Measurements from ENCODE around the gene OR2W3. TPM values are rescaled to one million over a fixed set of nuclear protein-coding genes. Genes with fewer than 3 reads are reported as not detected.

Gene OR2W3
- total and polyA plus RNA-seq, 8 donors = 0.13 to 0.92 TPM; not detected in 6

GRCh38 chr1:247862756-247863155, 32.6 kb upstream of the OR2W3 start:
- Histone ChIP-seq H3K27me3 (peaks cover 0 to 20% (median 2%) of the 10 kb centered on the region in 3 donors), H3K27ac (no peak overlapping the region), H3K36me3 (peaks cover 0 to 39% (median 0%) of the 10 kb centered on the region in 4 donors), H3K9me3 (peaks cover 0 to 6% (median 2%) of the 10 kb centered on the region in 4 donors), H3K4me1 (peaks cover 0 to 5% (median 2%) of the 10 kb centered on the region in 4 donors), H3K4me3 (no peak overlapping the region)
- intact Hi-C loops (cut with DNase I; ENCODE audit: low total_unique reads) = no loop called here
- DNase-seq = no peak
- 60 to 71% (median 66%) methylated on average over 4 of the region's 4 CpGs for WGBS, 5 donors
- TF ChIP-seq EP300 (IDR thresholded peaks at IDR 0.05) (no peak), POLR2AphosphoS5 (IDR thresholded peaks at IDR 0.05) (no peak)

- no peak overlapping the region for H3K27ac ChIP-seq
- intact Hi-C loops (cut with DNase I; ENCODE audit: low total_unique reads) = no loop called here
- peaks cover 0 to 58% (median 0%) of the 10 kb centered on the region in 4 donors for H3K36me3 ChIP-seq
- DNase-seq = no peak
- TF ChIP-seq POLR2A (IDR thresholded peaks at IDR 0.05) = no peak
- no peak for TF ChIP-seq POLR2AphosphoS5 (IDR thresholded peaks at IDR 0.05)
- TF ChIP-seq CTCF (IDR thresholded peaks at IDR 0.05) = no peak
- TF ChIP-seq EP300 (IDR thresholded peaks at IDR 0.05) = no peak
- H3K4me3 ChIP-seq = no peak overlapping the region
- H3K27me3 ChIP-seq = peaks cover 0 to 8% (median 0%) of the 10 kb centered on the region in 3 donors
- WGBS, 5 donors = 85 to 91% (median 89%) methylated on average over 17 of the region's 17 CpGs
- H3K4me1 ChIP-seq = no peaks in the 10 kb centered on the region
- peaks cover 0 to 16% (median 0%) of the 10 kb centered on the region in 4 donors for H3K9me3 ChIP-seq
Measured at GRCh38 chr1:247864644-247865043, 30.7 kb upstream of the OR2W3 start.

- H3K4me1 ChIP-seq = no peaks in the 10 kb centered on the region
- intact Hi-C loops (cut with DNase I; ENCODE audit: low total_unique reads) = no loop called here
- H3K36me3 ChIP-seq = peaks cover 0 to 65% (median 0%) of the 10 kb centered on the region in 4 donors
- H3K27ac ChIP-seq = no peak overlapping the region
- WGBS, 5 donors = 73 to 88% (median 75%) methylated on average over 6 of the region's 6 CpGs
- DNase-seq = no peak
- H3K4me3 ChIP-seq = no peak overlapping the region
- H3K27me3 ChIP-seq = peaks cover 0 to 3% (median 0%) of the 10 kb centered on the region in 3 donors
- H3K9me3 ChIP-seq = peaks cover 0 to 24% (median 3%) of the 10 kb centered on the region in 4 donors
- TF ChIP-seq EP300 (IDR thresholded peaks at IDR 0.05) = no peak
- TF ChIP-seq POLR2AphosphoS5 (IDR thresholded peaks at IDR 0.05) = no peak
- no peak for TF ChIP-seq POLR2A (IDR thresholded peaks at IDR 0.05)
- TF ChIP-seq CTCF (IDR thresholded peaks at IDR 0.05) = no peak
Measured at GRCh38 chr1:247865416-247865815, 30.0 kb upstream of the OR2W3 start.

GRCh38 chr1:247883346-247883745, 12.0 kb upstream of the OR2W3 start:
- H3K4me3 ChIP-seq = no peak overlapping the region
- intact Hi-C loops (cut with DNase I; ENCODE audit: low total_unique reads) = no loop called here
- no peak for DNase-seq
- no peaks in the 10 kb centered on the region for H3K27me3 ChIP-seq
- TF ChIP-seq POLR2A (IDR thresholded peaks at IDR 0.05) (no peak), POLR2AphosphoS5 (IDR thresholded peaks at IDR 0.05) (no peak), CTCF (IDR thresholded peaks at IDR 0.05) (no peak), EP300 (IDR thresholded peaks at IDR 0.05) (no peak)
- H3K9me3 ChIP-seq = peaks cover 0 to 12% (median 0%) of the 10 kb centered on the region in 4 donors
- 73 to 88% (median 79%) methylated on average over 7 to 9 of the region's 9 CpGs for WGBS, 5 donors
- no peaks in the 10 kb centered on the region for H3K36me3 ChIP-seq
- no peak overlapping the region for H3K27ac ChIP-seq
- H3K4me1 ChIP-seq = no peaks in the 10 kb centered on the region

- WGBS, 5 donors = 85 to 89% (median 88%) methylated on average over 10 of the region's 10 CpGs
- H3K9me3 ChIP-seq = peaks cover 0 to 8% (median 0%) of the 10 kb centered on the region in 4 donors
- intact Hi-C loops (cut with DNase I; ENCODE audit: low total_unique reads) = no loop called here
- no peaks in the 10 kb centered on the region for H3K4me1 ChIP-seq
- TF ChIP-seq EP300 (IDR thresholded peaks at IDR 0.05) = no peak
- TF ChIP-seq CTCF (IDR thresholded peaks at IDR 0.05) = no peak
- no peak for TF ChIP-seq POLR2A (IDR thresholded peaks at IDR 0.05)
- TF ChIP-seq POLR2AphosphoS5 (IDR thresholded peaks at IDR 0.05) = no peak
- no peaks in the 10 kb centered on the region for H3K36me3 ChIP-seq
- no peak overlapping the region for H3K4me3 ChIP-seq
- no peaks in the 10 kb centered on the region for H3K27me3 ChIP-seq
- DNase-seq = no peak
- H3K27ac ChIP-seq = no peak overlapping the region
Measured at GRCh38 chr1:247884797-247885413, 10.5 kb upstream of the OR2W3 start.
